SK-N-DZ (cell line): ENCODE results near the gene GMPPB. TPM values are rescaled to one million over a fixed set of nuclear protein-coding genes. Genes with fewer than 3 reads are reported as not detected.
"Not testable (repeated sequence)": the region's sequence is repeated elsewhere in the genome, so short reads cannot be mapped to it uniquely, and the experiment has no call there.

Experiments used
- DNase-seq: peaks from one replicate; pipeline ENCODE4 v3.0.0-alpha.2; 2015; ENCODE audit warnings: low spot score
- polyA plus RNA-seq, 2 experiments: library from polyadenylated mRNA; depleted of rRNA; stranded (reverse); fragments of >200 nt; gene quantifications; 2 replicates each; pipeline ENCODE4 v1.2.3, GENCODE V29; 2014

The GMPPB gene
- polyA plus RNA-seq (2014; cell fraction: cytosol; rRNA removed), result 14.8 and 19.7 TPM in 2 replicates
- 16.3 and 21.8 TPM in 2 replicates for polyA plus RNA-seq (2014; cell fraction: nucleus; rRNA removed)

DNA sequence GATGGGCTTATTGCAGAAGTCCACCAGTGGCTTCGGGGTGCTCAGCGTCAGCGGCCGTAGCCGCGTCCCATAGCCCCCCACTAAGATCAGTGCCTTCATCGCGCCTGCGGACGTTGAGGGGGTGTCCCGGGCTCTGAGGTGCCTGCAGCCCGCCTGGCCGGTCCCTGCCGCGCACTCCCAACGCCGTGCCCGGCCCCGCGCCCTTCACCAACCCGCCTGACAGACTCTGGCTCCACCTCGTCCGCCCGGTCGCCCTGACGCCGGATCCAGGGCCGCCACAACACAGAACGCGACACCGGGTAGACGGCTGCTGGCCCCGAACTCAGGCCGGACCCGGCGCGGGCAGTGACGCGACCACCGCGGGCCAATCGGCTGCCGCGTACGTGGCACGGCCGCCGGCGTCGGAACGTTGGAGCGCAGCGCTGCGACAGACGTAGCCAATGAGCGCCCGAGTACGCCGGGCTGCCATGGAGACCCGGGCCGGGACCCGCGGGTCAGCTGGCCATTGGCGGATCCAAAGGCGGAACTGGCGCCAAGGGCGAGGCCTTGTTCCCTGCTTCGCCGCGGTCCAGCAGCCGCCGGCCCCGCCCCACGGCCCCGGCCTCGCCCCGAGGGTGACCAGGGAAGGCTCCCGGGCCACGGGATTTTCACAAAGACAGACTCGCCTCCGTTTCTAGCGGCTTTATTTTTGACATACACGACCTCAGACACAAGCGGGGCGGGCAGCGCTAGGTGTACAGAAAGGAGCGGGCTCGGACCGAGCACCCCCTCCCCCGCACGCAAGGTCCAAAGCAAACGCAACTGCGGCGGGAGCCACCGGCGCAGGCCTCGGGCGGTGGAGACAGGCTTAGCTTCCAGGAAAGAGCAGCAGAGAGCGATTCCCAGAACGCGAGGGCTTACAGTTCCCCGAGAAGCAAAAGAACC is at the start of gene GMPPB:
Gene GMPPB, minus strand, starts transcription at position 324 of the 924 bp plus-strand sequence. Its CDS starts 225 bp downstream, at position 99.
- DNase-seq, result peak; percentile 92

DNA sequence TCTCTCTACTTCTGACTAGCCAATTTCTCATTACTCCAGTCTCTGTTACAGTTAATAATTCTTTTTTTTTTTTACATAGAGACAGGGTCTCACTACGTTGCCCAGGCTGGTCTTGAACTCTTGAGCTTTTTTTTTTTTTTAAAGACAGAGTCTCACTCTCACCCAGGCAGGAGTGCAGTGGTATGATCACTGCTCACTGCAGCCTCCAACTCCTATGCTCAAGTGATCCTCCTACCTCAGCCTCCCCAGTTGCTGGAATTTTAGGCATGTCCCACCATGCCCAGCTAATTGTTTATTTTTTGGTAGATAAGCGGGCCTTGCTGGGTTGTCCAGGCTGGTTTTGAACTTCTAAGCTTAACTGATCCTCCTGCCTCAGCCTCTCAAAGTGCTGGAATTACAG is 49.0 kb upstream of the GMPPB start:
- no peak for DNase-seq

DNA sequence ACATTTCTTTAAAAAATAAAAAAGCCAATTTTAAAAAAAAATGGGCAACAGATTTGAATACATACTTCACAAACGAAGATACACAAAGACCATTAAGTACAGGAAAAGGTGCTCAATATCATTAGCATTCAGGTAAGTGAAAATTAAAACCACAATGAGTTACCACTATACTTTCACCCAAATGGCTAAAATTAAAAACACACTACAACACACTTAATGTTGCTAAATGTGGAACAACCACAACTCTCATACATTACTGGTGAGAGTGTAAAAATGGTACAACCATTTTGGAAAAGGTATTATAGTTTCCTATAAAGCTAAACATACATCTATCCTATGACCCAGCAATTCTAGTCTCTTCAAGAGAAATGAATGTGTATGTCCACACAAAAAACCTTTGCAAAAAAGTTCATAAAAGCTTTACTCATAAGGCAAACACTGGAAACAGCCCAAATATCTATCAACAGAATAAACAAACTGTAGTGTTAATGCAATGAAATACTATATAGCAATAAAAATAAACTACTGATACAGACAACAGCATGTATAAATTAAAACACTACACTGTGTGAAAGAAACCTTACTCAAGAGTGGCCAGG is 47.7 kb upstream of the GMPPB start:
- no peak for DNase-seq

DNA sequence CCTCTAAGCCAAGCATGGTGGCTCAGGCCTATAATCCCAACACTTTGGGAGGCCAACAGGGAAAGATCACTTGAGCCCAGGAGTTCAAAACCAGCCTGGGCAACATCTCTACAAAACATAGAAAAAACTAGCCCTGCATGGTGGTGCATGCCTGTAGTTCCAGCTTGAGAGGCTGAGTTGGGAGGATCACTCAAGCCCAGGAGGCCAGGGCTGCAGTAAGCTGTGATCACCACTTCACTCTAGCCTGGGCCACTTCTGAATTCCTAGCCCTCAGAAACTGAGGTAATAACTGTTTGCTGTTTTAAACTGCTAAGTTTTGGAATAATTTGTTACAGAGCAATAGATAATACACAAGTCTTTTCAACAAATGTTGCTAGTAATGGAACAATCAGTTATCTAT is 46.2 kb upstream of the GMPPB start:
- DNase-seq, result no peak

DNA sequence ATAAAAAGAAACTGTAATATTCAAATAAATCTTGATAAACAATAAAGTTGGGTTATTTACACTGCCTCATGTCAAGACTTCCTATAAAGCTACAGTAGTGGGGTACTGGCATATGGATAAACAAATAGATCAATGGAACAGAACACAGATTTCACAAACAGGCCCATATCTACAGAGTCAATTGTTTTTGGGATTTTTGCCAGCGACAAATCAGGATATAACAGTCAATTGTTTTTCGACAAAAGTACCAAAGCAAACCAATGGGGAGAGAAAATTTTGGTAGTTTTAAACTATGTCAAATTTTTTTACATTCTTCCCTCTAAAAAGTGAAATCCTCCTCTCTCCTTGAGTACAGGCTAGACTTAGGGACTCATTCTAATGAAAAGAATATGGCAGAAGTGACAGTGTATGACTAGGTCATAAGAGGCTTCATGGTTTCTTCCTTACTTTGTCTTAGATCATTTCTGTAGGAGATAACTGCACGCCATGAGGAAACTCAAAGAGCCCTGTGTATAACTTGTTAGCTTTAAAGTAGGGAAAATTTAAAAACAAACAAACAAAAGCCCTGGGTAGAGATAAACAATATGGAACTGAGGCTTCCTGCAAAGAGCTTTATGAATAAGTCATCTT is 45.6 kb upstream of the GMPPB start:
- no peak for DNase-seq

DNA sequence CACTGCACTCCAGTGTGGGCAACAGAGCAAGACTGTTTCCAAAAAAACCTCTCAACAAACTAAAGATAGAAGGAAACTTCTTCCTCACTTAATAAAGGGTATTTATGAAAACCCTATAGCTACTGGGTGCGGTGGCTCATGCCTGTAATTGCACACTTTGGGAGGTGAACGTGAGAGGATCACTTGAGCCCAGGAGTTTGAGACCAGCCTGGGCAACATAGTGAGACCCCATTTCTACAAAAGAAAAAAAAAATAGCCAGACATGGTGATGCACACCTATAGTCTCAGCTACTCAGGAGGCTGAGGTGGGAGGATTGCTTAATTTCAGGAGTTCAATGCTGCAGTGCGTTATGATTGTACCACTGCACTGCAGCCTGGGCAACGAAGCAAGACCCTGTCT is 40.2 kb upstream of the GMPPB start:
- DNase-seq, result no peak

DNA sequence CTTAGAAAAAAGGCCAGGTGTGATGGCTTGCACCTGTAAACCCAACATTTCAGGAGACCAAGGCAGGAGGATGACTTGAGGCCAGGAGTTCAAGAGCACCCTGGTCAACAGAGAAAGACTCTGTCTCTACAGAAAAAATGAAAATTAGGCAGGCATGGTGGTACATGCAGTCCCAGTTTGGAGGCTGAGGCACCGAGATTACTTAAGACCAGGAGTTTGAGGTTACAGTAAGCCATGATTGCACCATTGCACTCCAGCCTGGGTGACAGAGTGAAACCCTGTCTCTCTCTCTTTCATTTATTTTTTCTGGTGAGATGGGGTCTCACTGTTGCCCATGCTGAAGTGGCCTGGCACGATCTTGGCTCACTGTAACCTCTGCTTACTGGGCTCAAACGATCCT is 37.9 kb upstream of the GMPPB start:
- DNase-seq, result no peak

DNA sequence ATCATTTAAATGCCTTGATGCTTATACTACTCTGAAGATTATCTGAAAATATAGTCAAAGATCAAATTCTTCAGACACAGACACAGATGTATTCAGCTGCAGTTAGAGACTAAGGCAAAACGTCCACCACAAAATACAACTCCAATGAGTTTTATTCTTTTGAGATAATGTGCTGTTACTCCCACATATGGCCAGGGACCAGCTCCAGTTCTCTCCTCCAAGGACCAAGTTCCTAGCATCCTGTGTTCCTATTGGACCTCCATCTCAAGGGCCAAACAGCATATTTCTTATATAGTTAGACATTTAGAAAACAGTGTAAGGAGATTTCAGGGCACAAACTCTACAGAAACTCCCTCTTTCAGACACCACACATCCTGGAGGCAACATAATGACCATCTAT is 35.5 kb upstream of the GMPPB start:
- no peak for DNase-seq

DNA sequence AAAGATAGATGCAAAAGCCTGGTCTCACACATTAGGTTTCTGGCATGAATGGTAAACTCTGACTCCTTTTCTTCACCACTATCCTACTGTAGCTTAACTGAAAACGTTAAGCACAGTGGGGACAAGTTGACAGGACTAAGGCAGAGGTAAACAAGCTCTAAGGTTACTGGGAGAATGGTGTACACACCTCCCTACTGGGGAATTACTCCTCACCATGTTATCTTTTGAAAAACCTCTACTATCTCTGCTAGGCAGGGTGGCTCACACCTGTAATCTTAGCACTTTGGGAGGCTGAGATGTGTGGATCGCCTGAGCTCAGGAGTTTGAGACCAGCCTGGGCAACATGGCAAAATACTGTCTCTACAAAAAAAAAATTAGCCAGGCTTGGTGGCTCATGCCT is 33.4 kb upstream of the GMPPB start:
- DNase-seq, result no peak

DNA sequence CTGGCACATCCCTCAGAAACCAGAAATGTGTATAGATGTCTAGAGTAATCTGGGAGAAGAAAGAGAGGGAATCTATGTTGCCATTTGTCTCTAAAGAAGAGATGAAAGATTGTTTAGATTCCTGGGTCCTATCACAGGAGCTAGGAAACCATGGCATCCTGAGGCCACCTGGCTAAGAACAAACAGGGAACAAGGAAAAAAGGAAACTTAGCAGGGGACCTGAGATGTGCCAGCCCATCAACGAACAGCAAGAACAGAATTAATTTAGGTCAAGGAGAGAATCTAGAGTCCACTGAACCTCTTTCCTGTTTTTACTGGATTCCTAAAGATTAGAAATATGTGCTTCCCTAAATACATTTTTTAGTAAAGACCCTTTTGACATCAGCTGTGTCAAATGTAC is 32.3 kb upstream of the GMPPB start:
- no peak for DNase-seq

DNA sequence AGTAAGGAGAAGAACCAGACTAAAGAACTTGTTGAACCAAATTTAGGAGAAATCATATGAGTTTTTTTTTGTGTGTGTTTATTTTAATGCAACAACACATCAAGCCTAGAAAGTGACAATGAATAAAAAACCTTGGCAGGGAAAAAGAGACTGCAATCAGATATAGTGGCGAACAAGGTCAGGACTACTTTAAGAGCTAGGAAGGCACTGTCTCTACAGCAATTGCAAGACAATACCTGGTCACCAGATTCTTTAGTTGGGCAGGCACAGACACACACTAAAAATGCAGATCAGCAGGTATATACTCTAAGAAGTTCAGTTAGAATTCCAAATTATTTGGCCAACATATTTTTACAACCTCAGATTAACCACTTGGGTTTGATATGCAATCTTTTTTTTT is 30.8 kb upstream of the GMPPB start:
- no peak for DNase-seq

DNA sequence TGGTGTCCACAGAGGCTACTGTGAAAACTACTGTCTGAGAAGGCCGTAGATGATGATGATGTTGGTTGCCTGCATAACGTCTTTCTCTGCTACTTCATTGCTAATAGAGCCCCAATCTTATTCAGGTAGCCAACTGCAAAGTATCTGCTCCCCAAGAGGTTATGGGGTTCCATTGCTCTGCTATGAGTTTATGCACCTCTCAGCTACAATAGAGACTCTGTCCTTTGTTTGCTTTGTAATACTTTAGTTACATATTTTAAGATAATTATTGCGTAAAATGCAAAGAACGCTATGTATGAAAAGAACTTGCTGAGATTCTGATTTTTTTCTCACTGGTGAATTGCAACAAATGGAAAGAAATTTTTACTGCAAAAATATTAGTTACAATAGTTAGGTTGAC is 27.8 kb upstream of the GMPPB start:
- no peak for DNase-seq

DNA sequence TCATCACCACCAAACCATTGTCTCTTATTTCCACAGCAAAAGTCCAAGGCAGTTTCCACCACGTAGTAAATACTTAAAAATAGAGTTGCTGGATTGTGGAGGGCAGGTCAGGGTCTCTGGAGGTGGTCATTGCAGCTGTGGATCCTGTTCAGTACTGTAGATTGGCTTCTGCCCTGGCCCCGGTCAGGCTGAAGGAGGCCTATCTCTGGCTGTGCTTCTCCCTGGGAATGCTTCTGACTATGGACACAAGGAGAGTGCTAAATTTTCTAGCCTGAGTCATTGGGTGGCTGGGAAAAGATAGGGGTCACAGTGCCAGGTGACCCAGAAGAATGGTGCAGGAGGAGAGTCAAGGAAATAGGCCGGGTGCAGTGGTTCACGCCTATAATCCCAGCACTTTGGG is 26.3 kb upstream of the GMPPB start:
- no peak for DNase-seq

DNA sequence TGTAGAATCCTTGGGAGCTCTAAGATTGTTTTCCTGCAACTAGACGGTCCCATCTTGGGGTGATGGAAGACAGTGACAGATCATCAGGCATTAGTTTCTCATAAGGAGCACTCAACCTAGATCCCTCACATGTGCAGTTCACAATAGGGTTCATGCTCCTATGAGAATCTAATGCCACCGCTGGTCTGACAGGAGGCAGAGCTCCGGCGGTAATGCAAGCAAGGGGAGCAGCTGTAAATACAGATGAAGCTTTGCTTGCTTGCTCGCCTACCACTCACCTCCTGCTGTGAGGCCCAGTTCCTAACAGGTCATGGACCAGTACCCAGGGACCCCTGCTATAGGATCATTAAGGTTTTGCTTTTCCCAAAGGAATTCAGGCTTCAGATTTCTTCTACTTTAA is 25.1 kb upstream of the GMPPB start:
- DNase-seq, result not testable (repeated sequence)

DNA sequence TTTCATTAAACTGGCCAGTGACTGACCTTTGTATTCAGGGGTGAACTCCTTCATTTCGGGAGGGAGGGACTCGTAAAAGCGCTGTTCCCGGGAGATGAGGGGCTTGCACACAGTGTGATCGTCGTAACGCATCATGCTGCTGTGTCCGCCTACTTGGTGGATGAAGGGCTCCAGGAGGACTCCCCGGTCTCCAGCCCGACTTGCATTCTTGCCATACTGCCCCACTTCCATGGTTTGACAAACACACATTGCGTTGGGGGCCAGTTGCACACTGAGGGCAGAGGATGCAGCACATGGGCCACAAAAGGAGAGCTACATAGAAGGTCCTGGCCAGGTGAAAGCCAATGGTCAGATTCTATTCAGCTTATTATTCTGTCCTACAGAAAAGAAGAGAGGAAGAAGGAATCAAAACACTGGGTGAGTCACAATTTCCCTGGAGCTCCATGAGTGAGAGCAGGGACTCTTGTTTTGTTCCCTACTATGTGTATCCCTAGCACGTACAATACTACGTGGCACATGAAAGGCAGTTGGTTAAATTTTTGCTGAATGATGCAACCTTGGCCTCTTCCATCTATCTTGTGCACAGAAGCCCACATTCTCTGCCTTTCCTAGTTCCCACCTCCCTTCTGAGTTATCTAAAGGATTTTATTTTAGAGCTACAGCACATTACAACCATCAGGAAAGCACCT is 24.2 kb upstream of the GMPPB start:
- no peak for DNase-seq

DNA sequence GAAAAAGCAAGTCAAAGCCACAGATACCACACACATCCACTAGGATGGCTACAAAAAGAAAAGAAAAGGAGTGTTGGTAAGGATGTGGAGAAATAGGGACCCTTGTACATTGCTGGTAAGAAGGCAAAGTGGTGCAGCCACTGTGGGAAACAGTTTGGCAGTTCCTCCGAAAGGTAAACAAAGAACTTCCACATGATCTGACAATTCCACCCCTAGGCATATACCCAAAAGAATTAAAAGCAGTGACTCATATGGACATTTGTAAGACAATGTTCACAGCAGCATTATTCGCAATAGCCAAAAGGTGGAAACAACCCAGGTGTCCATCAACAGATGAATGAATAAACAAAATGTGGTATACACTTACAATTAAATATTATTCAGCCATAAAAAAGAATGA is 22.2 kb upstream of the GMPPB start:
- no peak for DNase-seq

DNA sequence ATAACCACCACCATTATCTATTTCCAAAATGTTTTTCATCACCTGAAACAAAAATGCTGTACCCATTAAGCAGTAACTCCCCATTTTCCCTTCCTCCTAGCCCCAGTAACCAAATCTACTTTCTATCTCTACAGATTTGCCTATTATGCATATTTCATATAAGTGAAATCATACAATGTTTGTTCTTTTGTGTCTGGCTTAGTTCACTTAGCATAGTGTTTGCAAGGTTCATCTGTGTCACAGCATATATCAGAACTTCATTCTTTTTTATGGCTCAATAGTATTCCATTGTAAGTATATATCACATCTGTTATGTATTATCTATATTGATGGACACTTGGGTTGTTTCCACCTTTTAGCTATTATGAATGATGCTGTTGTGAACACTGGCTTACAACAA is 16.7 kb upstream of the GMPPB start:
- DNase-seq, result no peak

DNA sequence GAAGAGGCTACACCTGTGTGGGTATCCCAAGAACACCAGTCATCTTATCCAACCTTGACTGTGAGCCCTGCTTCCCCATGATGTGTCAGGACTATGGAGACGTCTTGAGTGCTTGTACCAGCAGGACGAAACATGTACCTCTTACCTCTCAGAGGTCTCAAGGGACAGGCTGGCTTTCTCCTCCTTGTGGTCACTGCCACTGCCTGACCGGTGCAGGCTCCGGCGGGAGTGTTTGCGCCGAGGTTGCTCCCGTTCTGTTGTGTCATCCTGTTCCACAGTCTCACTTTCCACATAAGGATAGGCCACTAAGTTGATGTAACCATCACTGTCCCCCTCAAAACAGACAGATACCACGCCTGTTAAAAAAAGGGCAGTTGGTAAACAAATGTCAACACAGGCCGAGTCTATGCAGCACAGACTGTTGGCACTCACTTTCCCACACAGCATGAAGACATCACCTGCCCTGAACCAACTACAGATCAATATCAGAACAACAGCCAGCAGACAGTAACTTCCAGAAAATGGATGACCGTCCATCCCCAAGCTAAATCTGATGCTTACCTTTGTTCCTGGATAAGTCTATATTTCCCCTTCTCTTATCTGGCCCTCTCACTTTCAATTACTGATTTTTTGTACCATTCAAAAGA is 14.4 kb upstream of the GMPPB start:
- no peak for DNase-seq

DNA sequence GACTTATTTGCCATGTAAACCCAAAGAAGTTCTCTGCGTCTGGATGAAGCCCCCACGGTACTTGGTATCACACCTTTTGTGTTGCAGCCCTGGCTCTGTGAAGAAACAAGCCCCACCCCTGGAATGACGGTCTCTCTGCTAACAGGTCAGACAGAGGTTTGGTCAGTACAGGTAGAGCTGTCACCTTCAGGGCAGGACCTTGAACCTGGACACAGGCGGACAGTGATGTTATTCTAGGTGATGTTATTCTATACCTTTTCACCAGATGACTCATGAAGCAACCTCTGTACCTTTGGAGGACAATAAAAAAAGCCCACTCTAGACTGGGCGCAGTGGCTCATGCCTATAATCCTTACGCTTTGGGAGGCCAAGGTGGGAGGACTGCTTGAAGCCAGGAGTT is 11.0 kb upstream of the GMPPB start:
- DNase-seq, result no peak

DNA sequence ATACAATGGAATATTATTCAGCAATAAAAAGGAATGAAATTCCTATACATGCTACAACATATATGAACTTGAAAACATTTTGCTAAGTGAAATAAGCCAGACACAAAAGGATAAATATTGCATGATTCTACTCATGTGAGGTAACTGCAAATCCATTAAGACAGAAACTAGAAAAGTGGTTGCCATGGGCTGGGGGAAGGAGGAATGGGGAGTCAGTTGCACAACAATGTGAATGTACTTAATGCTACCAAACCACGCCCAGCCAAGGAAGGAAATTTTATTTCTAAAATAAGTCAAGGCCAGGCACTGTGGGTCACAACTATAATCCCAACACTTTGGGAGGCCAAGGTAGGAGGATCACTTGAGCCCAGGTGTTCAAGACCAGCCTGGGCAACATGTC is 9.8 kb upstream of the GMPPB start:
- DNase-seq, result no peak

DNA sequence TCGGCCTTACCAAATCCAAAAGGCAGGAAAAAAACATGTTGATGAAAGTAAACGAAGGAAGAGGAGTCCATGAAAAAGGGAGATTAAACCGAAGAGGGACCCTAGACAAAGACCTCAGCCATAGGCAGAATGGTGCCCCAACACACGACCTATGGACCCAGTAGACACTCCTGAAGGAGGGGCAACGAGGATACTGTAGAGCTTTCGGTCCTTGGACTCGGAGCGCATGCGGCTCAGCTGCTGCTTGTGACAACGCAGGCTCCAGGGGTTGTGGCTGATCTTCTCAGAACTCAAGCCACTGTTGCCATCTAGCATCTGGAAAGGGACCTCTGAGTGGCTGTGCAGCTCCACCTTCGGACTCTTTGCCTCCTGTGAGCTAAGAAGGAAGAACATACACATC is 8.8 kb upstream of the GMPPB start:
- no peak for DNase-seq
